ENCODE measurements around the gene CYP2E1. TPM values are rescaled to one million over a fixed set of nuclear protein-coding genes. Genes with fewer than 3 reads are reported as not detected.
"Not testable (repeated sequence)": the region's sequence is repeated elsewhere in the genome, so short reads cannot be mapped to it uniquely, and the experiment has no call there.

The CYP2E1 gene
- total RNA-seq, 1 donor from 2014 or later: 0.31 TPM

- DNase-seq: not testable (repeated sequence)
Measured at GRCh38 chr10:133573460-133573859, 46.3 kb downstream of the CYP2E1 start.

- DNase-seq: not testable (repeated sequence)
Measured at GRCh38 chr10:133577037-133577436, 49.9 kb downstream of the CYP2E1 start.

Other genes starting within 250 kb of the CYP2E1 start
- 47.7 TPM for gene TUBGCP2, start 218.5 kb upstream of the CYP2E1 start, total RNA-seq
- 27.6 TPM for gene ZNF511, start 218.4 kb upstream of the CYP2E1 start, total RNA-seq
- gene CALY, start 190.5 kb upstream of the CYP2E1 start, total RNA-seq: not detected
- gene PRAP1, start 180.0 kb upstream of the CYP2E1 start, total RNA-seq: not detected
- 8.4 TPM for gene FUOM, start 169.3 kb upstream of the CYP2E1 start, total RNA-seq
- gene ECHS1, start 154.0 kb upstream of the CYP2E1 start, total RNA-seq: 74.7 TPM
- 8.0 TPM for gene PAOX, start 148.1 kb upstream of the CYP2E1 start, total RNA-seq
- gene MTG1, start 133.2 kb upstream of the CYP2E1 start, total RNA-seq: 23.4 TPM
- 0.82 TPM for gene SPRN, start 102.7 kb upstream of the CYP2E1 start, total RNA-seq
- gene SCART1, start 73.4 kb upstream of the CYP2E1 start, total RNA-seq: 3.1 TPM
- not detected for gene SYCE1, start 38.2 kb downstream of the CYP2E1 start, total RNA-seq
- not detected for gene FRG2B, start 99.4 kb downstream of the CYP2E1 start, total RNA-seq

Measured in tongue (tissue), 2 donors.